ENCODE results near the gene FAM222B.
"Not testable (repeated sequence)": the region's sequence is repeated elsewhere in the genome, so short reads cannot be mapped to it uniquely, and the experiment has no call there.

GRCh38 chr17:28779601-28780000 is 63.0 kb downstream of the FAM222B start:
- TF ChIP-seq EZH2 (IDR thresholded peaks at IDR 0.05; ENCODE audit: low read length); CTCF (optimal IDR thresholded peaks at IDR 0.05 in 1 of 3, IDR thresholded peaks at IDR 0.05 in 1 of 3, conservative IDR thresholded peaks at IDR 0.05 in 1 of 3; ENCODE audit: extremely low read depth in 1 of 3, insufficient read depth in 2 of 3, low read length in 3 of 3): not testable (repeated sequence)
